ENCODE data around the gene KRTAP3-2.

DNA sequence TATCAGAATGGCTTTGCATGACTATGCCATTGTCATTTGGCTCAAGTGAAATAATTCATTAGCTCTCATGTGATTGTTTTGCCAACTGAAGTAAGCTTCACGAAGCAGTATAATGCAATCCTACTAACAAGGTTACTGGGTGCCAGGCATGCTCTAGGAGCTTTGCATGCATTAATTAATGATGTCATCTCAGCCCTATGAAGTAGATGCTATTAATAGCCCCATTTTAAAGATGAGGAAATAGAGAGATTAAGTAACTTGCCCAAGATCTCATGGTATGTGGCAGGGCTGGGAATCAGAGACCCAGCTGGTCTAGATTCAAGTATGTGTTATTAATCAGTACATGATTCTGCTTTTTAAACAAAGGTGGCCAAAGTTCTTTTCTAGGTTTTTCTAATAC lies 47.0 kb downstream of the KRTAP3-2 start:
- TF ChIP-seq, protein P1, sequence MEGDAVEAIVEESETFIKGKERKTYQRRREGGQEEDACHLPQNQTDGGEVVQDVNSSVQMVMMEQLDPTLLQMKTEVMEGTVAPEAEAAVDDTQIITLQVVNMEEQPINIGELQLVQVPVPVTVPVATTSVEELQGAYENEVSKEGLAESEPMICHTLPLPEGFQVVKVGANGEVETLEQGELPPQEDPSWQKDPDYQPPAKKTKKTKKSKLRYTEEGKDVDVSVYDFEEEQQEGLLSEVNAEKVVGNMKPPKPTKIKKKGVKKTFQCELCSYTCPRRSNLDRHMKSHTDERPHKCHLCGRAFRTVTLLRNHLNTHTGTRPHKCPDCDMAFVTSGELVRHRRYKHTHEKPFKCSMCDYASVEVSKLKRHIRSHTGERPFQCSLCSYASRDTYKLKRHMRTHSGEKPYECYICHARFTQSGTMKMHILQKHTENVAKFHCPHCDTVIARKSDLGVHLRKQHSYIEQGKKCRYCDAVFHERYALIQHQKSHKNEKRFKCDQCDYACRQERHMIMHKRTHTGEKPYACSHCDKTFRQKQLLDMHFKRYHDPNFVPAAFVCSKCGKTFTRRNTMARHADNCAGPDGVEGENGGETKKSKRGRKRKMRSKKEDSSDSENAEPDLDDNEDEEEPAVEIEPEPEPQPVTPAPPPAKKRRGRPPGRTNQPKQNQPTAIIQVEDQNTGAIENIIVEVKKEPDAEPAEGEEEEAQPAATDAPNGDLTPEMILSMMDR (IDR thresholded peaks at IDR 0.05 in 4 of 5, conservative IDR thresholded peaks at IDR 0.05 in 1 of 5): no peak
- no peak for TF ChIP-seq POLR2A (IDR thresholded peaks at IDR 0.05)
